GM15510 (cell line): ENCODE data around the gene RTF1.

Experiments used
- POLR2A ChIP-seq: IDR thresholded peaks from 3 replicates; pipeline ENCODE4 v1.6.1; 2011; ENCODE audit warnings: borderline replicate concordance; ENCODE audit not compliant: insufficient read length; ENCODE audit errors: extremely low read depth

Gene RTF1

DNA sequence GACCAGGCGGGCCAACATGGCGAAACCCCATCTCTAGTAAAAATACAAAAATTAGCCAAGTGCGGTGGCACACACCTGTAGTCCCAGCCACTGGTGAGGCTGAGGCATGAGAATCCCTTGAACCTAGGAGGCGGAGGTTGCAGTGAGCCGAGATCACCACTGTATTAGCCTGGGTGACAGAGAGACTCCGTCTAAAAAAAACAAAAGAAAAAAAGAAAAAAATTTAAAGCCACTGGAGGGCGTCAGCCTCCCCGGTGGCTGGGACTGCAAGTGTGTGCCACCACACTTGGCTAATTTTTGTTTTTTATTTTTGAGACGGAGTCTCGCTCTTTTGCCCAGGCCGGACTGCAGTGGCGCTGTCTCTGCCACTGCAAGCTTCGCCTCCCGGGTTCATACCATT is 7.9 kb downstream of the RTF1 start:
- no peak for TF ChIP-seq POLR2A

DNA sequence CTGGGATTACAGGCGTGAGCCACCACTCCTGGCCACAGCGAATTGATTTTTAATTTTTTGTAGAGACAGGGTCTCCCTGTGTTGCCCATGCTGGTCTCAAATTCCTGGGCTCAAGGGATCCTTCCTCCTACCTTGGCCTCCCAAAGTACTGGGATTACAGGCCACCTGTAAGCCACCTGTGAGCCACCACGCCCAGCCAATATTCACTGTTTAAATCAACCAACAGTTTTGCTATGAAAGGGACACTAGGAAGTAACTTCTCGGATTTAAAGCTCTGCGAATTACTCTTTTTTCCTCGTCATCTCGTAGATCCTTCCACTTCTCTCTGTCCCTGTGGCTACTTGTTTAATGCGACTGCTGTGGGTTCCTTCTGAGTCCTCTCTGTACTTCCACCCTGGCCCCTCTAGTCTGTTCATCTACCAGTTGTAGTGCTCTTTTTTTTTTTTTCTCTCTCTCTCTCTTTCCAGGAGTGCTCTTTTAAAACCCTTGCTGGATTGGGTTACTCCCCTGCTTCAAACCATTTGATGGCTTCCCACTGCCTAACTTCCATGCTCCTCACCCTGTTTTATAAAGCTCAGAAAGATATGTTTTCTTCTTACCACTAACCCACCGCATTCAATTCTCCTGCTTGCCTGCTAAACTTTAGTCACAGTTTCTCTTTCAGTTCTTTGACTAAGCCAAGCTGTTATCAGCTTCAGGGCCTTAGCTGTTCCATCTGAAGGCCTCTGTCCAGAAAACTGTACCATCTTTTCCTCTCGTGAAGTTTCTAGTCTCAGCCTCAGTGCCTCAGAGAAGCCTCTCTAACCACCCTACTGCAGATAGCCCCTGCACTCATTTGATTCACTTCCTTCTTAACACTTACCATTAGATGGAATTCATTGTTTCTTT is 12.4 kb downstream of the RTF1 start:
- no peak for TF ChIP-seq POLR2A

DNA sequence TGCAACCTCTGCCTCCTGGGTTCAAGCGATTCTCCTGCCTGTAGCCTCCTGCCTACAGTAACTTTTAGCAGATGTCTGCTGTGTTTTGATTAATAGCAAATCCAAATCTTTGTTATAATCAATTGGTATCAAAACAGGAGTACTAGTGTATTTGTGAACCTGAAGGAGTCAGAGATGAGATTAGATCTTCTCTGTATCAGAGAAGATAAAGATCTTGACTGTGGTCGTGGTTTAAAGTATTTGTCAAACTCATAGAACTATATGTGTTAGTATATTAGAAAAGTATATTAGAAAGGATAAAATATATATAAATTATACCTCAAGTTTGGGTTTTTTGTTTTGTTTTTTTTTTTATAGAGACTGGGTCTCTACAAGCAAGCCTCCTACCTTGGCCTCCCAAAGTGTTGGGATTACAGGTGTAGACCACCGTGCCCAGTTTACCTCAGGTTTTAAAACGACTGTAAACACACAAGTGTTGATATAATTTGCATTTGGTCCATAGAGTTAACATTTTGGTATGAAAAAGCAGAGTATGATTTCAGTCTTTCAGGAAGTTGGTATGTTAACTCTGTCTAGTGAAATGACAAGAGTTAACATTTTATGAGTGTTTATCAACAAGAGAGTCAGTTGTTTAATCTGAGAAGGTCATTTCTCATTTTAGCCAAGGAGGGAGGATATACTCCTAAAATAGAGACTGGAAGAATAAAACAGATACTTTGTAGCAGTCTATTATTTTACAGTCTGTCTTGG is 18.3 kb downstream of the RTF1 start:
- TF ChIP-seq POLR2A, result no peak

DNA sequence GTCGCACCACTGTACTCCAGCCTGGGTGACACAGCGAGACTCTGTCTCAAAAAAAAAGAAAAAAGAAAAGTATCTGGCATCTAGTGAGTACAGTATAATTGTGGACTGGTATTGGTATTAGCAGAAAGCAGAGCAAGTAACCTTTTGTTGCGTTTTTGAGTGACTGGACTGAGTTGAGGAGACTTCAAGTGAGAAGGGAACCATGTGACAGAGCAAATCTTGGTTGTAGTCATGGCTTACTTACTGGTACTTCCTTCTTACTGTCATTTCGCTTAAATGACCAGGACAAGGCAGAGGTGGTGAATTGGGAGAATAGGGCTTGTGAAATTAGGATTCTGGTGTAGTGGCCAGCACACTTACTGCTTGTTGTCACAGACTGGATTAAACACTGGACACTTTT is 20.6 kb downstream of the RTF1 start:
- no peak for TF ChIP-seq POLR2A

DNA sequence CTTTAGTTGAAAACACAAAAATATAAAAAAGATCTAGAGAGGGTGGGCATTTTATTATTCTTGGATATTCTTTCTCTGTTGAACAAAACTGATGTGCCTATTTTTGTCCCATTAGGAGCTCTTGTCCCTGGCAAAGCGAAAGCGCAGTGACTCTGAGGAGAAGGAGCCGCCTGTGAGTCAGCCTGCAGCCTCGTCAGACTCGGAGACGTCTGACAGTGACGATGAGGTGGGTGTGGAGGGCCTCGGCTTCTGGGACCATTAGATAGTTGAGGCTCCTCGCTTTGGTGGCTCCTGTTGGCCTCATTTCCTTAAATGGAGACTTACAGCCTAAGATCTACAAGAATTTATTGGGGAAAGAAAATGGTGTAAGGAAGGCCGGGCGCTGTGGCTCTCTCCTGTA is 21.3 kb downstream of the RTF1 start:
- TF ChIP-seq POLR2A, result no peak

DNA sequence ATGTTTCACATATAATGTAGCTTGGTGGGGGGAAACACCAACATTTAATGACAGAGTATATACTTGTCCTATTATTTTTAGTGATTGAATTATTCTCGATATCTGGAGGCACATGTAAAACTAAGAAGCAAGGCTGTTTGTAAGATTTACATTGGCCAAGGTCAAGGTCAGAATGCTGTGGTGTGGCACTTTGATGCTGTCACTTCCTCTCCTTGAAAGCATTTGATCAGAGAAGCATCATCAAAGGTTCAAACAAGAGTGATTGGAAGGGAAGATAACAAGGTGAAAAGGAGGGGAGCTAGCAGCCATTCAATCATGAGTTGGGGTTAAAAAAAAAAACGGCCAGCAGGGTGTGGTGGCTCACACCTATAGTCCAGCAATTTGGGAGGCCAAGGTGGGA is 26.4 kb downstream of the RTF1 start:
- TF ChIP-seq POLR2A, result no peak

DNA sequence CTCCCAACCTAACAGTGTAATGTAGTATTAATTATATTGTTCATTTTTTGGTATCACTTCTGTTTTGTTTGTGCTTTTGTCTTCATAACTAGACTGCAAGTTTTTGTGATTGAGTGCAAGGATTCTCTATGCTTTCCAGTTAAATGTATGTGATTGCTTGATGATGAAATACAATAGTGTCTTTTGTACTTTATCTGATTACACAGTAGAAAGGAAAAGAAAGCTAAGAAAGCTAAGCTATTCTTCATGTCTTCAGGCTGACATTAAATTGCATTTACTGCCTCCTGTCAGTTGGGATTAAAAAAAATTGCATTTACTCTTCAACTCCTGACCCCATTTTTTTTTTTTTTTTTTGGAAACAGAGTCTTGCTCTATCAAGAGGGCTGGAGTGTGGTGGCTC is 28.5 kb downstream of the RTF1 start:
- no peak for TF ChIP-seq POLR2A

DNA sequence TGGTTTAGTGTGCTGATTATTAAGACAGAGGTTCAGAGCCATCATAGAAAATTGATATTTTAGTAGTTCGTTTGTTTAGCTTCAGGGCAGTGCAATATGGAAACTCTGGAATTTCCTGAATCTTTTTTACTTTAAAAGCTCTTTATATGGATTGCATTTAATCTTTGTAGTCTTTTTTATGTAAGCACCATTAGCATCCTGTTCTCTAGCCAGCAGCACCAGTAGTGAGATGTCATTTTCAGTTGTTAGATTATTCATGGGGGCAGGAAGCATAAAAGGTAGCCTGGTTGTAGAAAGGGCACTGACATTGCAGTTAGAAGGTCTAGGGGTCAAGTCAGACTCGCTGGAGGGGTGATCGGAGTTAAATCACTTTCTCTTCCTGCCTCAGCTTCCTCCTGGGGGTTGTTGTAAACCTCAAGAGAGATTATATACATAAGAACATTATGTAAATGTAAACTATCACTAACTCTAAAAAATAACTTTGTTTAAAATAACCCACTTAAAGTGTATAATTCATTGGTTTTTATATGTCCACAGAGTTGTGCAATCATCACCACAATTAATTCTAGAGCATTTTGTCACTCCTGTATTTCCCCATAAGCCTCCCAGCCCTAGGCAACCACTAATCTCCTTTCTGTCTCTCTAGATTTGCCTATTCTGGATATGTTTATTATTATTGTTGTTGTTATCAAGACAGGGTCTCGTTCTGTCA is 45.3 kb downstream of the RTF1 start:
- TF ChIP-seq POLR2A, result no peak

DNA sequence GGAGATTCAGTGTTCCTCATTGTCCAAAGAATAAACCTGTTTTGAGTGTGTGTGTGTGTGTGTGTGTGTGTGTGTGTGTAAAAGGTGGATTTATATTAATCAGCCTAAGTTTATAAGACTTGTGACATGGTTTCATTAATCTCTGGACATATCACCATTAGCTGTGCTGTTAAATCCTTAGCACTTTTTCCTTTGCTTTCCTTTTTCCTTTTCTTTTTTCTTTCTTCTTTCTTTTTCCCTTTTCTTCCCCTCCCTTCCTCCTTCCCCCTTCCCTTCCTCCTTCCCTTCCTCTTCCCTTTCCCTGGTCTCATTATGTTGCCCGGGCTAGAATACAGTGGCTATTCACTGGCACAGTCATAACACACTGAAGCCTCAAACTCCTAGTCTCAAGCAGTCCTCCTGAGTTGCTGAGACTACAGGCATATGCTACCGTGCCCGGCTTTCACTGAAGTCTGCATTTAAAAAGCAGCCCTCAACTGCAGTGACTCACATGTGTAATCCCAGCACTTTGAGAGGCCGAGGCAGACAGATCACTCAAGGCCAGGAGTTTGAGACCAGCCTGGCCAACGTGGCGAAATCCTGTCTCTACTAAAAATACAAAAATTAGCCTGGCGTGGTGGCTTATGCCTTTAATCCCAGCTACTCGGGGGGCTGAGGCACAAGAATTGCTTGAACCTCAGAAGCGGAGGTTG is 48.1 kb downstream of the RTF1 start:
- no peak for TF ChIP-seq POLR2A

DNA sequence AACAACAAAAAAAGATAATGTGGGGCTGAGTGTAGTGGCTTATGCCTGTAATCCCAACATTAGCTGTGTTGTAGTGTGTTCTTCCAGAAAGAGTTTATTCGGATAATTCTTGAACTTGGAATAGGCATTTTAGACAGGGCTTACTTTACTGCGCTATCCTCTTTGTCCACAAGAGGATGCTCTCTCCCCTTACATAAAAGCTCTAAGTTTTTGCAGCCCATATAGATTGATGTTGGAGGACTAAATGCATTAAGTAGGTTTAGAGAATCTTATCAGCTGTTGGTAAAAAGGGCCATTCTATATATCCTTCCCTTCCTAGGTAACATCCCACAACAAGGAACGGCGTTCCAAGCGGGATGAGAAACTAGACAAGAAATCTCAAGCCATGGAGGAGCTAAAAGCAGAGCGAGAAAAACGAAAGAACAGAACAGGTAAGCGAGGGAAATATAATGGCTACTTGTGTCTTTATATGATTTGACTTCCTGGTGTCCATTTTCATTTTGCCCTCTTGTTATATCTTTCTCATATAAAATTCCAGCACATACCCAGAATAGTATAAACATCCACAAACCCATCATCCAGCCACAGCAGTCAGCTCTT is 49.0 kb downstream of the RTF1 start:
- TF ChIP-seq POLR2A, result no peak

DNA sequence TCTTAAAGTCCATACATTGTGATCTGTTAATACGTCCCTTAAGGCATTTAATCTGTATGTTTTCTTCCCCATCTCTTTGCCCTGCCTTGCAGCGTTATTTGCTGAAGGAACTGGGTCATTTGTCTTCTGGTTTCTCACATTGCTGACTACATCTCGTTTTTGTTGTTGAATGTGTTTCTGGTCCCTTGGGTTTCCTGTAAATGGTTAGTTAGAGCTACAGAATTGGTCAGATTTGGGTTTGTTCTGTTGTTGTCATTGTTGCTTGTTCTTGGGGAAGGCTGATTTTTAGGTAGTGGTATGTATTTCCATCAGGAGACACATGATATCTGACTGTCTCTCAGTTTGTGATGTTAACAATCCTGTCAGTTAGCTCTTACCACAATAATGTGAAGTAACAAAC is 49.8 kb downstream of the RTF1 start:
- no peak for TF ChIP-seq POLR2A

DNA sequence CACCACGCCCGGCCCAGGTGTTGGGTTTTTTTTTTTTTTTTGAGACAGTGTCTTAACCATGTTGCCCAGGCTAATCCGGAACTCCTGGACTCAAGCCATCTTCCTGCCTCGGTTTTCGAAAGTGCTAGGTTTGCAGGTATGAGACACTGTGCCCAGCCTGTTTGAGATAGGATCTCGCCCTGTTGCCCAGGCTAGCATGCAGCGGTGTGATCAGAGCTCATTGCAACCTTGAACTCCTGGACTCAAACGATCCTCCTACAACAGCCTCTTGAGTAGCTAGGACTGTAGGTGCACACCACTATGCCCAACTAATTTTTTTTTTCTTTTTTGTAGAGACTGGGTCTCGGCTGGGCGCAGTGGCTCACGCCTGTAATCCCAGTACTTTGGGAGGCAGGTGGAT is 56.5 kb downstream of the RTF1 start:
- no peak for TF ChIP-seq POLR2A

DNA sequence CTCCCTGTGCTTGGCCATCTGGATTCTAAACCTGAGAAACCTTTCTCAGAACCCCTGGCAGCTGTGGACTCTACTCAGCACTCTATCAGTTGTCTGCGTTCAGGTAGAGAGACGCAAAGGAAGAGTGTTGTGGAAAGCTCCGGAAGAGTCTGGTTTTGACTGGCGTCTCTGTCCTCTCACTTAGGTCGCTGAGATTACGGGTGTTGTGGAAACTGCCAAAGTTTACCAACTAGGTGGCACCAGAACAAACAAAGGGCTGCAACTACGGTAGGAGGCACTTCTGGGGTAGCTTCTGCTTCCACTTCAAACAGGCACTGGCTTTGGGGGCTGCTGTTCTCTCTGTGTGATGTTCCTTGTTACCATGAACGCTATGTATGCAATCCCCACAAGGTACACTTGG is 57.5 kb downstream of the RTF1 start:
- TF ChIP-seq POLR2A, result no peak

DNA sequence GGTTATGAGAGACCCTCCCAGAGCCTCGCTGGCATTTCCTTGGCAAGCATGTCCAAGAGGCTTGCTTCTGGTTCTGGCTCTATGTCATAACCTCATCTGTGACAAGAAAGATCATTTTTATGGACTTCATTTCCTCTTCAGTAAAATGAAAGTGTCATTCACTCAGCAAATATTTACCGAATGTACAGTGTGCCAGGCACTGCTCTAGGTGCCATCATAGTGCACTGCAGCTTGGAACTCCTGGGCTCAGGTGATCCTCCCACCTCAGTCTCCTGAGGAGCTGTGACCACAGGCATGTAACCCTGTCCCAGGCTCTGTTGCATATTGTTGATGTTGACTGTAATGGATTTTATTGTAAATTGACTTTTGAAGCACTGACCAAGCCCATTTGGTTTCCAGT is 58.0 kb downstream of the RTF1 start:
- no peak for TF ChIP-seq POLR2A

DNA sequence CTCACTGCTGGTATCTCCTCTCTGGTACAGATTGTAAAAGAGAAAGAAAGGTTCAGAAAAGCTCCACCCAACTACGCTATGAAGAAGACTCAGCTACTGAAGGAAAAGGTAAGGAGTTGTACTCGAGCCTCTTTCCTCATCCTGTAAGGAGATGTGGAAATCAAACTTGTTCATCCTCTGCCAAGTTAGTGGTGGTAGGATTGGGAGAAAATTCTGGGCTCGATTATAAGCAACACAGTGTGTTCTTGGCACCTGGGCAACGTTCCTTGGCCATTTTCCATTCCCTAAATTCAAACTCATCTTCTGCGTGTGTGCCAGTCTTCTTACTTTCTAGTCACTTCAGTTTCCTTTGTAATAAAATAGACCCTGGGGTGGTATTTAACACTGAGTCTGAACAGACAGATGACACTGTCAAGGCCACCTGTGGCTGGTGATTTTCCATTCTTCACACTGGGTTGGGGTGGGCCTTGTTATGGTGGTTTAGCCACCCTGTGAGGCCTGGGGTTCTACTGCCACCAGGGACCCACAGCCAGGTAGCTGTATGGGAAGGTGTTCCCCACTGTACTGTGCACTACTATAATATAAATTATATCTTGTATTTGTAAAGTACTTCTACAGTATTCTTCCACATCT is 59.6 kb downstream of the RTF1 start:
- no peak for TF ChIP-seq POLR2A
